Spinal cord (tissue), 10 donors: ENCODE results near the gene PLEKHG5. TPM values are rescaled to one million over a fixed set of nuclear protein-coding genes. Genes with fewer than 3 reads are reported as not detected.
A peak's percentile ranks its signal among the peaks of the same experiment; 100 is the strongest.
"Not testable (repeated sequence)": the region's sequence is repeated elsewhere in the genome, so short reads cannot be mapped to it uniquely, and the experiment has no call there.

Experiments
- DNase-seq, 6 donors: peaks; one replicate each; pipeline versions ENCODE4 v3.0.0 to v3.0.0-alpha.2; 2013 to 2015; ENCODE audit warnings: low spot score in 6 of 6, low read depth in 4 of 6
- H3K27ac ChIP-seq: one replicate; pipeline ENCODE4 v1.5.1; 2013; ENCODE audit warnings: low read depth, low read length, control low read depth
- H3K27me3 ChIP-seq: one replicate; pipeline ENCODE4 v1.6.1; 2013; ENCODE audit warnings: low read length; ENCODE audit not compliant: control insufficient read depth, insufficient read depth
- H3K36me3 ChIP-seq: one replicate; pipeline ENCODE4 v1.6.1; 2013; ENCODE audit warnings: low read length; ENCODE audit not compliant: control insufficient read depth, insufficient read depth
- H3K4me1 ChIP-seq: one replicate; pipeline ENCODE4 v1.6.1; 2013; ENCODE audit warnings: low read length; ENCODE audit not compliant: control insufficient read depth, insufficient read depth
- H3K4me3 ChIP-seq: one replicate; pipeline ENCODE4 v1.5.1; 2013; ENCODE audit warnings: low read depth, low read length, control low read depth
- H3K9me3 ChIP-seq: one replicate; pipeline ENCODE4 v1.6.1; 2013; ENCODE audit warnings: low read length; ENCODE audit not compliant: control insufficient read depth, insufficient read depth
- WGBS: methylation state at CpG from one replicate; pipeline ENCODE4 v1.1.5; 2013; ENCODE audit warnings: missing lambda C conversion rate; ENCODE audit not compliant: insufficient coverage; 5-methylcytosine and 5-hydroxymethylcytosine counted together
- polyA plus RNA-seq, 2 donors: library from polyadenylated mRNA; unstranded; fragments of 120-200 nt; gene quantifications; one replicate each; pipeline ENCODE4 v1.2.1, GENCODE V29; 2013; ENCODE audit not compliant: insufficient read length in 2 of 2
- total RNA-seq, 2 donors: library from RNA; depleted of rRNA in 1 of 2; stranded (reverse); fragments of 120-200 nt in 1 of 2; fragments of >200 nt in 1 of 2; gene quantifications; one replicate each; pipeline versions ENCODE4 v1.2.3 to v1.2.4, GENCODE V29; 2013 to 2014
- donor health status: healthy.

The PLEKHG5 gene
- total and polyA plus RNA-seq, 4 donors = 12.9 to 32.9 (median 22.7) TPM

GRCh38 chr1:6444377-6444776 is 47.1 kb downstream of the PLEKHG5 start:
- Histone ChIP-seq H3K4me3 (no peak overlapping the region), H3K36me3 (no peaks in the 10 kb centered on the region), H3K4me1 (peaks cover 31% of the 10 kb centered on the region), H3K27me3 (peaks cover 41% of the 10 kb centered on the region), H3K9me3 (no peaks in the 10 kb centered on the region), H3K27ac (no peak overlapping the region)
- DNase-seq = no peak
- WGBS = 89% methylated on average over 15 of the region's 15 CpGs

GRCh38 chr1:6443339-6444115 is 47.9 kb downstream of the PLEKHG5 start:
- H3K36me3 ChIP-seq = no peaks in the 10 kb centered on the region
- 81% methylated on average over 19 of the region's 21 CpGs for WGBS
- no peak for DNase-seq
- peaks cover 26% of the 10 kb centered on the region for H3K4me1 ChIP-seq
- no peak overlapping the region for H3K4me3 ChIP-seq
- H3K27ac ChIP-seq = no peak overlapping the region
- H3K9me3 ChIP-seq = no peaks in the 10 kb centered on the region
- peaks cover 35% of the 10 kb centered on the region for H3K27me3 ChIP-seq

- no peak overlapping the region for H3K27ac ChIP-seq
- no peaks in the 10 kb centered on the region for H3K36me3 ChIP-seq
- DNase-seq = no peak
- H3K4me3 ChIP-seq = no peak overlapping the region
- peaks cover 23% of the 10 kb centered on the region for H3K4me1 ChIP-seq
- 77% methylated on average over 4 of the region's 7 CpGs for WGBS
- peaks cover 16% of the 10 kb centered on the region for H3K27me3 ChIP-seq
- H3K9me3 ChIP-seq = no peaks in the 10 kb centered on the region
Observed at GRCh38 chr1:6441586-6441985, 49.9 kb downstream of the PLEKHG5 start.

DNA sequence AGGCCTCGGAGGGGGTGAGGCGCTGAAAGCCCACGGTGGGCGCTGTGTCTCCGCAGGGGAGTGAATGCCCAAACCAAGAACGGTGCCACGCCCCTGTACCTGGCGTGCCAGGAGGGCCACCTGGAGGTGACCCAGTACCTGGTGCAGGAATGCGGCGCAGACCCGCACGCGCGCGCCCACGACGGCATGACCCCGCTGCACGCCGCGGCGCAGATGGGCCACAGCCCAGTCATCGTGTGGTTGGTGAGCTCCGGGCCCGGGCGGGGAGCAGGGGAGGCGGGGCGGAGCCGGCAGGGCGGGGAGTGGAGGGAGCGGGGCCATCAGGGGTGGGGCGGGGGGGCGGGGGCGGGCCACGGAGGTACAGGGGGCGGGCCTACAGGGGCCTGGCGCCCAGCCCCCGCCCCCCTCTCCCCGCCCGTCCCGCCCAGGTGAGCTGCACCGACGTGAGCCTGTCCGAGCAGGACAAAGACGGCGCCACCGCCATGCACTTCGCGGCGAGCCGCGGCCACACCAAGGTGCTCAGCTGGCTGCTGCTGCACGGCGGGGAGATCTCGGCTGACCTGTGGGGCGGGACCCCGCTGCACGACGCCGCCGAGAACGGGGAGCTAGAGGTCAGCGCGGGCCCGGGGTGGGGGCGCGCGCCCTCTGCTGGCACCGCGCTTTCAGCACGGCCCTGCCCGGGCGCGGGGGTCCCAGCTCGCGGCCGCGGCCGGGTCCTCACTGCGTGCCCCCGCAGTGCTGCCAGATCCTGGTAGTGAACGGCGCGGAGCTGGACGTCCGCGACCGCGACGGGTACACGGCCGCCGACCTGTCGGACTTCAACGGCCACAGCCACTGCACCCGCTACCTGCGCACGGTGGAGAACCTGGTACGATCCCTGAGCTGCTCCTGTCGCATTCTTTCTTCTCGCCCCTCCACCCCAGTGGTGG is 51.0 kb downstream of the PLEKHG5 start:
- Histone ChIP-seq H3K4me1 (peaks cover 28% of the 10 kb centered on the region), H3K9me3 (no peaks in the 10 kb centered on the region), H3K4me3 (no peak overlapping the region), H3K27ac (no peak overlapping the region), H3K27me3 (peaks cover 12% of the 10 kb centered on the region), H3K36me3 (no peaks in the 10 kb centered on the region)
- no peak for DNase-seq
- 11% methylated on average over 79 of the region's 101 CpGs for WGBS

GRCh38 chr1:6438047-6438525 is 53.4 kb downstream of the PLEKHG5 start:
- Histone ChIP-seq H3K27me3 (peaks cover 12% of the 10 kb centered on the region), H3K27ac (no peak overlapping the region), H3K36me3 (no peaks in the 10 kb centered on the region), H3K4me3 (no peak overlapping the region), H3K9me3 (no peaks in the 10 kb centered on the region), H3K4me1 (peaks cover 41% of the 10 kb centered on the region)
- WGBS = 10% methylated on average over 5 of the region's 5 CpGs
- peak in 3 of 6 donors; percentile 49 to 89 (median 72) for DNase-seq

- peaks cover 12% of the 10 kb centered on the region for H3K27me3 ChIP-seq
- WGBS = 34% methylated on average over 22 of the region's 22 CpGs
- H3K36me3 ChIP-seq, H3K4me3 ChIP-seq, H3K9me3 ChIP-seq: not testable (repeated sequence)
- peak overlapping the region; percentile 40 for H3K27ac ChIP-seq
- H3K4me1 ChIP-seq = peaks cover 41% of the 10 kb centered on the region
- peak in 3 of 6 donors; percentile 57 to 94 (median 92) for DNase-seq
Observed at GRCh38 chr1:6437012-6437700, 54.3 kb downstream of the PLEKHG5 start.

GRCh38 chr1:6436277-6436676 is 55.2 kb downstream of the PLEKHG5 start:
- H3K36me3 ChIP-seq, H3K27me3 ChIP-seq: not testable (repeated sequence)

DNA sequence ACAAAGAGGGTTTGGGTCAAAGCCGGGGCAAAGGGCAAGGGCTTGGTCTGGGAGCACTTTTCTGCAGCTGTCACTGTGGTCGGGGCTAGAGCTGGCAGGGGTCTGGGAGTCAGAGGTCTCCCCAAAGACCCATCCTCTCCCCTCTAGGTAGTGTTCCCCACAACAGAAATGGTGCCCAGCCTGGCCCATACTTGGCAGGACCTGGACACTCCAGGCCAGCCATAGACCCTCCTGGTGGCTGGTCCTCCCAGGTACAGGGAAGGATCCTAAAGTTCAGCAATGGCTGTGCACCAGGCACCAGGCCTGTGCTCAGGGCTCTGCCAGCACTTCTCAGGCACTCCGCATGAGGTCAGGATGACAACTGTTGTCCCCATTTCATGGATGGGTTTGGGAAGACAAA is 55.9 kb downstream of the PLEKHG5 start:
- Histone ChIP-seq H3K36me3 (no peaks in the 10 kb centered on the region), H3K4me3 (no peak overlapping the region), H3K4me1 (peaks cover 45% of the 10 kb centered on the region), H3K27ac (no peak overlapping the region), H3K9me3 (no peaks in the 10 kb centered on the region), H3K27me3 (peaks cover 4% of the 10 kb centered on the region)
- no peak for DNase-seq
- 55% methylated on average over 2 of the region's 3 CpGs for WGBS

More at GRCh38 chr1:6436277-6436676, 55.2 kb downstream of the PLEKHG5 start:
- not testable (repeated sequence) for H3K4me3 ChIP-seq, H3K27ac ChIP-seq, H3K9me3 ChIP-seq, DNase-seq
- H3K4me1 ChIP-seq = peaks cover 41% of the 10 kb centered on the region
- WGBS = no CpG with 5 or more reads among the region's 3 CpGs

- Histone ChIP-seq H3K4me1 (peaks cover 48% of the 10 kb centered on the region), H3K27me3 (peaks cover 4% of the 10 kb centered on the region), H3K27ac (no peak overlapping the region), H3K4me3 (no peak overlapping the region), H3K36me3 (no peaks in the 10 kb centered on the region), H3K9me3 (no peaks in the 10 kb centered on the region)
- 39% methylated on average over 5 of the region's 15 CpGs for WGBS
- DNase-seq = peak in 2 of 6 donors; percentile 28 to 56
Observed at GRCh38 chr1:6435129-6435528, 56.3 kb downstream of the PLEKHG5 start.
